Measurements from ENCODE around the gene SIGLEC9.
"Not testable (repeated sequence)": the region's sequence is repeated elsewhere in the genome, so short reads cannot be mapped to it uniquely, and the experiment has no call there.

SIGLEC9 gene

DNA sequence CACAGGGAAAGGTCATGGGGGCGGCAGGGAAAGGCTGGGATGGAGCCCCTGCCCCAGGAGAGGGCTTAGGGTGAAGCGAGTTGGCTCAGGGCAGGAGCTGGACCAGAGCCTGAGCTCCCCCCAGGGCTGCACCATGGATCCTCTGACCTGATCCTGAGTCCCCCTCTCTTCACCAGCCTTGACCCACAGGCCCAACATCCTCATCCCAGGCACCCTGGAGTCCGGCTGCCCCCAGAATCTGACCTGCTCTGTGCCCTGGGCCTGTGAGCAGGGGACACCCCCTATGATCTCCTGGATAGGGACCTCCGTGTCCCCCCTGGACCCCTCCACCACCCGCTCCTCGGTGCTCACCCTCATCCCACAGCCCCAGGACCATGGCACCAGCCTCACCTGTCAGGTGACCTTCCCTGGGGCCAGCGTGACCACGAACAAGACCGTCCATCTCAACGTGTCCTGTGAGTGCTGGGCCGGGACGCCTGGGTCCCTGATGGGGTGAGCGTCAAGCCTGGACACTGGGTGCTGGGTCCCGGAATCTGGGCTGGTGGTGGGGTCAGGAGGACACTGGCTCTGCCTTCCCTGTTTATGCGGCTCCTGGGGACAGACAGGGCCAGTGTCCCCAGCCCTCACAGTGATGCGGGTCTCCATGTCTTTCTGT, 842 bp downstream of the SIGLEC9 start:
- no peak for DNase-seq

DNA sequence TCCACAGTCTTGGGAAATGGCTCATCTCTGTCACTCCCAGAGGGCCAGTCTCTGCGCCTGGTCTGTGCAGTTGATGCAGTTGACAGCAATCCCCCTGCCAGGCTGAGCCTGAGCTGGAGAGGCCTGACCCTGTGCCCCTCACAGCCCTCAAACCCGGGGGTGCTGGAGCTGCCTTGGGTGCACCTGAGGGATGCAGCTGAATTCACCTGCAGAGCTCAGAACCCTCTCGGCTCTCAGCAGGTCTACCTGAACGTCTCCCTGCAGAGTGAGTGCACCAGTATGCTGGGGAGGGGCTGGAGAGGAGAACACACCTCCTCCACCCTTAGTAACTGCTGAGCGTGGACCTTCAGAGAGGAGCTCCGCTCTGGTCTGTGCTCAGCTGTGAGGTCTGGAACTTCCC, 2.3 kb downstream of the SIGLEC9 start:
- no peak for DNase-seq

DNA sequence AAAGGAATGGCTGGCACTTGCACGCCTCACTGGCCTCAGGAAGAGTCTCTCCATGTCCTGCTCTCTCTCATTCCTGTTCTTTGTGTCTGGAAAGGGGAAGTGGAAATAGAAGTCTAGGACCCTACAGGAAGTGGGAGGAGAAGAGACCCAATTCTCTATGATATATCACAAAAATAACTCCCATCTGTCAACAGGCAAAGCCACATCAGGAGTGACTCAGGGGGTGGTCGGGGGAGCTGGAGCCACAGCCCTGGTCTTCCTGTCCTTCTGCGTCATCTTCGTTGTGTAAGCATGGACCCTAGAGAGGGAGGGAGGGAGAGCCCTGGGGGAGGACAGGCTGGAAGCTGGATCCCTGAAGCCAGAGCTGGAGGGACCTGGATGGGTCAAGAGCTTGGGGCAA, 3.0 kb downstream of the SIGLEC9 start:
- DNase-seq: no peak

DNA sequence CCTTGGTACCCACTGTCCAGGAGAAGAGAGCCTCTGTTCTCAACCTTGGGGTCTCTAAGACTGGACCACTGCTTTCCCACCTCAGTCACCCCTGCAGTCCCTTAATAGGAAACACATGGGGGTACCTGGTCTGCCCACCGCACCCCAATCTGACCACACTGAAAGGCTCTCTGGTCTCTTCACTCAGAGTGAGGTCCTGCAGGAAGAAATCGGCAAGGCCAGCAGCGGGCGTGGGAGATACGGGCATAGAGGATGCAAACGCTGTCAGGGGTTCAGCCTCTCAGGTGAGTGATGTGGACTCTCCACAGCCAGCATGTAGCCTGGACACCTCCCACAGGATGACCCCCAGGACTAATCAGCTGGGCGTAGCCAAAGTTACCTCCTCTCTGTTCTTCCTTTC, 3.5 kb downstream of the SIGLEC9 start:
- no peak for DNase-seq

DNA sequence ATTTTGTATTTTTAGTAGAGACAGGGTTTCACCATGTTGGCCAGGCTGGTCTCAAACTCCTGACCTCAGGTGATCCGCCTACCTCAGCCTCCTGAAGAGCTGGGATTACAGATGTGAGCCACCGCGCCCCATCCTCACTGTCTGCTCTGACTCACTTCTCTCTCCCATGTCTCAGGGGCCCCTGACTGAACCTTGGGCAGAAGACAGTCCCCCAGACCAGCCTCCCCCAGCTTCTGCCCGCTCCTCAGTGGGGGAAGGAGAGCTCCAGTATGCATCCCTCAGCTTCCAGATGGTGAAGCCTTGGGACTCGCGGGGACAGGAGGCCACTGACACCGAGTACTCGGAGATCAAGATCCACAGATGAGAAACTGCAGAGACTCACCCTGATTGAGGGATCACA, 5.0 kb downstream of the SIGLEC9 start:
- DNase-seq: no peak

DNA sequence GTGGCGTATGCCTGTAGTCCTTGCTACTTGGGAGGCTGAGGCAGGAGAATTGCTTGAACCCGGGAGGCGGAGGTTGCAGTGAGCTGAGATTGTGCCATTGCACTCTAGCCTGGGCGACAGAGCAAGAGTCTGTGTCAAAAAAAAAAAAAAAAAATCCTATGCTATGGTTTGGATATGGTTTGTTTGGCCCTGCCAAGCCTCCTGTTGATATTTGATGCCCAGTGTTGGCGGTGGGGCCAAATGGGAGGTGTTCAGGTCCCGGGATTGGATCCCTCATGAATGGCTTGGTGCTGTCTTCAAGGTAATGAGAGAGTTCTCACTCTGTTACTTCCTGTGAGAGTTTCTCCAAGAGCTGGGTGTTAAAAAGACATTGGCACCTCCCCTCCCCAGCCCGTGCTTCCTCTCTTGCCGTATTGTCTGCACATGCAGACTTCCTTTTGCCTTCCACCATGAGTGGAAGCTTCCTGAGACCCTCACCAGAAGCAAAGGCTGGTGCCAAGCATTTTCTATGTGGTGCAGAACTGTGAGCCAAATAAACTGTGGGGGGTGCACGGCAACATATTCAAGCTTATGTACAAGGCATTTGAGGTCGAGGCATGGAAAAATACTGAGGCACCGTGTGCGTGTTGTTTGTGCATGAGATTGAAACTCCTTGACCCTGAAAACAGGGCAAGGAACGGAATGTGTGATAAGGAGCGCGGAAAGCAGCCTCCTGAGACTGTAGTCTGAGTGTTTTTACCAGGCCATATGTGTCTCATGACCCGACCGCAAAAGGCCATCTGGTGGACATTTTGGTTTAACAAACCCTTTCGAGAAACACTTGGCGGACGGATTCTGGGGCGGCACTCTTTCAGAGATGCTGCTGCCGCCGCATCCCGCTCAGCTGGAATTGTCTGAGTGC, 7.3 kb downstream of the SIGLEC9 start:
- DNase-seq: no peak

DNA sequence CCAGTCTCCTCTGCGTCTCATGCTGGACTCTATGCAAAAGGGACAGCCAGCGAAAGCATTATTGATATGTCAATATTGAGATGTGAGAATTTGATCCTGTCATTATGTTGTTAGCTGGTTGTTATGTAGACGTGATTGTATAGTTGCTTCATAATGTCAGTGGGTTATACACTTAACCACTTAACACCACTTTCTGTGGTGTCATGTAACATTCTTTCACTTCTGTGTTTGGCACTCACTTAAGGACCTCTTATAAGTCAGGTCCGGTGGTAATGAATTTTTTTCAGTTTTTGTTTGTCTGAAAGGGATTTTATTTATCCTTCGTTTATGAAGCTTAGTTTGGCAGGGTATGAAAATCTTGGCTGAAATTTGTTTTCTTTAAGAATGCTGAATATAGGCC, 10.3 kb downstream of the SIGLEC9 start:
- no peak for DNase-seq

DNA sequence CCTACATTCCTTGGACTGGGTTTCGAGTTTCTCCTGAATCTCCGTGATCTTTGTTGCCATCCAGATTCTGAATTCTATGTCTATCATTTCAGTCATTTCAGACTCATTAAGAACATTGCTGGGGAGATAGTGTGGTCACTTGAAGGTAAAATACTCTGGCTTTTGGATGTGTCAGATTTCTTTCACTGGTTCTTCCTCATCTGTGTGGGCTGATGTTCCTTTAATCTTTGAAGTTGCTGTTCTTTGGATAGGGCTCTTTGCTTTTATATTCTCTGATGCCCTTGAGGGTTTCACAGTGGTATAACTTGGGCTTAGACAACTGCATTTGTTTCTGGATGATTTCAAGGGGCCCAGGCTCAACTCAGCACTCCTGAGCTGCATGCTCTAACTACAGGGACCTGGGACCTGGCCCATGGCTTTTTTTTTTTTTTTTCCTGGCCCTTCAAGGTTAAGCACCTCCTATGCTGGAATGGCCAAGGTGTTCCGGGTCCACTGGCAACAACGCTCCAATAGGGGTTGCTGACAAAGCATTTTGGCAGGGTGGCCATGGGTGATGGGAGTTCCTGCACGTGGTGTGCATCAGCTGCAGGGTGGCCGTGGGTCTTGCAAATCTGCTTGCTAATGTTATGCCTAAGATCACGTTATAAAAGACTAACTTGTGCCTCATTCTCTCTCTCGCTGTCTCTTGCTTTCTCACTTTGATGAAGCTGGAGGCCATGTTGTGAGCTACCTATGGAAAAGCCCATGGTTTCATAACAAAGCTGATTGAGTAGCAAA, 11.5 kb downstream of the SIGLEC9 start:
- DNase-seq: no peak

DNA sequence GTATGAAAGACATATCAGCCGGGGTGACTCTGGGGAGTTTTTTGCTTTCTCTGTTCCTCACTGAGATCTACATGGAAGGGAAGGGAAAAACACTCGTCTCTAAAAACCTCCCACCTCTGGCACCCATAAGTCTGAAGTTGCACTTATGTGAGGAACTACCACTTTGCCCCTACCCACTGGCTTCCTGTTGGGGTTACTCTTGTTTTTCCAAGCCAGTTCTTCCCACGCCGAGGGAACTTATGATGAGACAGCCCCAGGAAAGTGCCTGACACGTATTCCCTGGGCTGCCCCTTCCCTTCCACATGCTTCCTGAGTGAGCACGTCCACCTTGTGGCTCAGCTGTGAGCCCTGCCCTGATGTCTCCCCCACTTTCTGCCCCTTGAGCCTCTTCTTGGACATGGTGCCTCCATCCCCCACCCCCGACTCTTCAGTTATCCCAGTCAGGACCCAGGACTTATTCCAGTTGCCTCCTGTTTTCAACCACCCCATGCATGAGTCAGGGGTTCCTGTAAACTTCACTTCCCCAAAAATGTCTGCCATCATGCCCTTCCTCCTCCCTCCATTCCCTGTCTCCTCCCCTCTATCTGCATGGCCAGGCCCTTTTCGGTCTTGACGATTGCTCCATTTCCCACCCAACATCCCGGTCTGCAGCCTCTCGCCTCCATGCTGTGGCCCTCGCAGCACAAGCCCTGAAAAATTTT, 12.3 kb downstream of the SIGLEC9 start:
- DNase-seq: no peak

DNA sequence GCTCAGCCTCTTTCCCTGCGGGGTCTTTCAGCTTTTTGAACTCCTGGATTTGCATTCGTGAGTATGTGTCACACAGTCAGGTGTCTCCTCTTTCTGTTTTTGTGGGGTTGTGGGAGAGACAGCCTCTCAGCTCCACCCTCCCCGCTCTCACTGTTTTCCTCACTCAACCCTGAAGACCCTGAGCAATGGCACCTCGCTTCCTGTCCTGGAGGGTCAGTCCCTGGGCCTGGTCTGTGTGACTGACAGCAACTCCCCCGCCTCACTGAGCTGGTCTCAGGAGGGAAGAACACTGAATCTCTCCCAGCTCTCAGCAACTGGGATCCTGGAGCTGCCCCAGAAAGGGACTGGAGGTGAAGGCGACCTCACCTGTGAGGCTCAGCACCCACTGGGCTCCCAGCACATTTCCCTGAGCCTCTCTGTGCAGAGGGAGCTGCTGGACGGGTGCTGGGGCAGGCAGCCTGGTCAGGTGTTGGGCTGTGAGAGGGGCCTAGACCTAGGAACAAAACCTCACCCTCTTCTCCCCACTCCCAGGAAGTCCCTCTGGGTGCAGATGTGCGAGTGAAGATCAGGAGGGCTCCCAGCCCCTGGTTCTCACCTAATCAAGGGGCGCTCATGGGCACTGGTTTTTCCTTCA, 13.2 kb downstream of the SIGLEC9 start:
- no peak for DNase-seq

DNA sequence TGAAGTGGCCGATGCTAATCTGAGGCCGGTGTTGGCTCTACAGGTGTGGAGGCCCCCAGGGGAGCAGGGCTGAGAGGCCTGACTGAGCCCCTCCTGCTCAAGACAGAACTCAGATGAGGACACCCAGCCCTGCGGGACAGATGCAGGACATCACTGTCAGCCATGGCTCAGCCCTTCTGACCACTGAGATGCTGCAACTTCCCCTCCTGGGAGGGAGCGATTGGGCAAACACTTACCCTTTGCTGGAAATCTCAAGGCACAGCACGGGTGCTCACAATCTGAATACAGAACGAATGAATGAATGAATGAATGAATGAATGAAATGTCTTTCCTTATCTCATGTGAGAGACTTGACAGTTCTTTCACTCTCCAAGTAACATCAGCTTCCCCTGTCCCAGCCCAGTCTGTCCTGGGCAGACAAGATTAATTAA, 13.9 kb downstream of the SIGLEC9 start:
- DNase-seq: no peak

DNA sequence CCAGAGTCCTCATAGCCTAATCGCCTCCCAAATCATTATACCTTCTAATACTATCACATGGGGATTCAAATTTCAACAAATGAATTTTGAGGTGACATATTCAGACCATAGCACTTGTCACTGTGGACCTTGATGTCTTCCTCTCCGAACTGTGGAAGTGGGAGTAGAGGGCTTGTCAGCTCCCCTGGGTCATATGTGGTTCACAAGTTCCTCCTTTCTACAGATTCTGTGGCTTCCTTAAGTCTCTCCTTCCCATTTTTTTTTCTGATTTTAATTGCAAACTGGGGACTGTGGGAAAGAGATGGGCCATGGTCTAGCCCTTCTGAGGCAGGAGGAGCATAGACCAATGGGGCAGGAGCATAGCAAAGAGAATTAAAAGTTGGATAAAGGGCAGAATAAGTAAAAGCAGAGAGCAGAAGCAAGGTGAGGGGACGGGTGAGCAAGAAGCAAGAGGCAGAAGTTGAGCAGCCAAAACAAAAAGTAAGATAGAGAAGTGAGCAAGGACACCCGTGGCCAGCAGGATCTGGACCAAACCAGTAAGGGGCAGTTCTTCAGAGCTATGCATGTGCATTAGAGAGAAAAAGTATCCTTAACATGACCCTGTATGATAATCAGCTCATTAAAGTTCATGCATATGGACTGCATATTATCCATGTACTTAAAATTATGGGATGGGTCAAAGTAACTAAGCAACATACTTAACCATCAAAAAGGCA, 14.8 kb downstream of the SIGLEC9 start:
- no peak for DNase-seq

DNA sequence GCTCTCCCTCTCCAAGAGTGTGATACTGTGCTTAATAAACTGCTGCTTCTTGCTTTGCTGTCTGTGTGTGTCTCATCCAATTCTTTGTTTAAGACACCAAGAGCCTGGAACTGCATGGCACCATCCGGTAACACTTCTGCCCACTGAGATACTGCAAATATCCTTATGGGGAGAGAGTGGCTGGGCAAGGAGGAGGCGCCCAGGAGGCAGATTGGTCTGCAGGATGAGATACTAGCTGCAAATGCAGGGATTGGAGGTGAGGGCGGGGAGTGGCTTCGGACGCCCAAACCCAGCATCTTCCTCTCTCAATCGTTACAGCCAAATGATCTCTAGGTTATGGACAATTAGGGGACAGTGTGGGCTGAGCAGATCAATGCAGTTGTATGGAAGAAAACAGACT, 15.7 kb downstream of the SIGLEC9 start:
- DNase-seq: no peak

DNA sequence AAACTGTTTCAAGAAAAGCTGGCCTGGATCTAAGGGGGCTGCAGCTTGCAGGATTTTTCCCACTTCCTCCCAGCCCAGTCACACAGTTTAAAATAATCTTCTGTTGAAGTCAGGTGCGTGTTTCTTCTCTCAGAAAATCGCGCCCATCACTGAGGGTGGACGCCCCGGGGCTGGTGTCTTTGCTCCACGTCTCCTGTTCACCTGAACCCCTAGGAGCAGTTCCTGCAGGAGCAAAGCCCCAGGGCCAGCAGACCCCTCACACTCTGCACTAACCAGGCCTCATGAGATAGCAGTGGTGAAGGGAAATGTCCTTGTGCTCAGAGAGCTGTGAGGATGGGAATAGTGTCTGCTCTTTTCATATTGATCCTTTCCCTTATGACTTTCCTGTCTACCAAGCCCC, 16.5 kb downstream of the SIGLEC9 start:
- DNase-seq: no peak

DNA sequence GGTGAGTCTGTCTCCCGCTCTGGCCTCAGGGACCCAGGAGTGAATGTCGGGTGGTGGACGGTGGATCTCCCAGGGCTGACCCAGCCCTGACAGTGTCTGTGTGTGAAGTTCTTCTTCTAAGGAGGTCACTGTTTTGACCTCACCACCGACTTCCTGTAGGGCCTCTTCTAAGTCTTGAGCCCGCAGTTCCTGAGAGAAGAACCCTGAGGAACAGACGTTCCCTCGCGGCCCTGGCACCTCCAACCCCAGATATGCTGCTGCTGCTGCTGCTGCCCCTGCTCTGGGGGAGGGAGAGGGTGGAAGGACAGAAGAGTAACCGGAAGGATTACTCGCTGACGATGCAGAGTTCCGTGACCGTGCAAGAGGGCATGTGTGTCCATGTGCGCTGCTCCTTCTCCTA, 17.4 kb downstream of the SIGLEC9 start, which contains the start of gene SIGLEC7:
SIGLEC7 (plus strand) TSS at position 183 of the 400 bp plus-strand sequence; CDS start at position 252, 69 bp downstream.
- DNase-seq: no peak

DNA sequence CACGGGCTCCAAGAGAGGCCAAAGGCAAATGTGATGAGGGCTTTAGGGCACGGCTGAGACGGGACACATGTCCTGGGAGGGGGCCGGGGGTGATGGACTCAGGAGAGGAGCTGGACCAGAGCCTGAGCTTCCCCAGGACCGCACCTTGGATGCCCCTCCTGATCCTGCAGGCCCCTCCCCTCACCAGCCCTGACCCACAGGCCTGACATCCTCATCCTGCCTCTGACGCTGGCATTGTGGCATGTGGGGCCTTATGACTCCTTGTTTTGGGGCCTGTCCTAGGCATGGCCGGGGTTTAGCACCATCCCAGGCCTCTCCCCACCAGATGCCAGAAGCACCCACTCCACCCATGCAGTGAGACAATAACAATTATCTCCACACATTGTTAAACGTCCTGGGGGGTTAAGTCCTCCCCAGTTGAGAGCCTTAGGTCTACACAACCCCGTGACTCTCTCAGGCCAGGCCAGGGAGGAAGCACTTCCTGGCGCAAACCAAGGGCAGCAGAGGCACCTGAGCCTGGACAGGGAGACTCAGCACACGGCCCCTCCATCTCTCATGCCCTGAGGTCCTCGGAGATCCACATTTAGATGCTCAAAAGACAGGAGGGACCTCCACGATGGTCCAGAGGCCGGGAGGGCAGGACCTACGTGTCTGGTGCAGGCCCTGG, 18.2 kb downstream of the SIGLEC9 start:
- not testable (repeated sequence) for DNase-seq

DNA sequence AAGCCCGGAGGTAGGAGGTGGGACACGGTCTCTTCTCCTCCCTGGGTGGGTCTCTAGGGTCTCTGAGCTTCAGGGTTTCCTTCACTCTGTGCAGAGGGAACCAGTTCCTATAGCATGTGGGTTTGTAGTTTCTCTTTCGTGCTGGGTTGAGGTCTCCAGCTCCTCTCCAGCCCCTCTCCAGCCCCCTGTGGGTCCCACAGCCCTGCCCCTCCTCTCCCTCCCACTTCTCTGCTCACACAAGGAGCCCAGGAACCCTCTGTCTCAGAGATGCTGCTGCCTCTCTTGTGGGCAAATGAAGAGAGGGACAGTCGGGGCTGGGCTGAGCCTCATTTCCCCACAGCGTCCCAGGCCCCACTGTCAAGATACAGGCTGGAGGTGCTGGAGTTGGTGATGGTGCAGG, 18.8 kb downstream of the SIGLEC9 start:
- DNase-seq: no peak

DNA sequence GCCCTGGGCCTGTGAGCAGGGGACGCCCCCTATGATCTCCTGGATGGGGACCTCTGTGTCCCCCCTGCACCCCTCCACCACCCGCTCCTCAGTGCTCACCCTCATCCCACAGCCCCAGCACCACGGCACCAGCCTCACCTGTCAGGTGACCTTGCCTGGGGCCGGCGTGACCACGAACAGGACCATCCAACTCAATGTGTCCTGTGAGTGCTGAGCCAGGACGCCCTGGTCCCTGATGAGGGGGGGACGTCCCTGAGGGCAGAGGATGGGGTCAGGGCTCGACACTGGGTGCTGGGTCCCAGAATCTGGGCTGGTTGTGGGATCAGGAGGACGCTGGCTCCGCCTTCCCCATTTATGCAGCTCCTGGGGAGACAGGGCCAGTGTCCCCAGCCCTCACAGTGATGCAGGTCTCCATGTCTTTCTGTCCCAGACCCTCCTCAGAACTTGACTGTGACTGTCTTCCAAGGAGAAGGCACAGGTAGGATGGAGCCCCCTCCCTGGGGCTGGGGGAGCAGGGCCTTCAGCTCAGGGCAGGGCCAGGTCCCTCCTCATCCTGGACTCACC, 19.9 kb downstream of the SIGLEC9 start:
- no peak for DNase-seq

DNA sequence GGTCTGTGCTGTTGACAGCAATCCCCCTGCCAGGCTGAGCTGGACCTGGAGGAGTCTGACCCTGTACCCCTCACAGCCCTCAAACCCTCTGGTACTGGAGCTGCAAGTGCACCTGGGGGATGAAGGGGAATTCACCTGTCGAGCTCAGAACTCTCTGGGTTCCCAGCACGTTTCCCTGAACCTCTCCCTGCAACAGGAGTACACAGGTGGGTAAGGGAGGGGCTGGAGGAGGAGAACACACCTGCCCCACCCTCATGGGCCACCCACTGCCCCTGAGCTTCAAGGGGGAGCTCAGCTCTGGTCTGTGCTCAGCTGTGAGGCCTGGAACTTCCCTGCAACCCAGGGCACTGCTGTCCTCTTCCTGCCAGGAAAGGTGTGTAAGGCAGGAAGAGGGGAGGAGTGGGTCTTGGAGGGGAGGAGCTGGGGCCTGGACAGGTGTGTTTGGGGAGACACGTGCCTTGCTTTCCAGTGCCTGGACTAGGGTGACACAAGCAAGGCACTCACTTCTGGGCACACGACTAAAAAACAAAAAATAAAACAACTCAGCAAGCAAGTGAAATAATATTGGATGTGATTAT, 21.3 kb downstream of the SIGLEC9 start:
- DNase-seq: no peak

DNA sequence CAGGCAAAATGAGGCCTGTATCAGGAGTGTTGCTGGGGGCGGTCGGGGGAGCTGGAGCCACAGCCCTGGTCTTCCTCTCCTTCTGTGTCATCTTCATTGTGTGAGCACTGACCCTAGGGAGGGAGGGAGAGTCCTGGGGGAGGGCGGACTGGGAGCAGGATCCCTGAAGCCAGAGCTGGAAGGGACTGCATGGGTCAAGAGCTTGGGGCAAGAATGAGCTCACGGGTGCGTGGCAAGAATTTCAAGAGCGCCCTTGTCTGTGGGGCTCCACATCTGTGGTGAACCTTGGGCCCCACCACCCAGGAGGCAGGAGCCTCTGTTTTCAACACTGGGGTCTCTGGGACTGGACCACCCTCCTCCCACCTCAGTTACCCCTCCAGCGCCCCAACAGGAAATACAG, 22.0 kb downstream of the SIGLEC9 start:
- no peak for DNase-seq
